Measurements from ENCODE around the gene CALML4. TPM values are rescaled to one million over a fixed set of nuclear protein-coding genes. Genes with fewer than 3 reads are reported as not detected.
"Not testable (repeated sequence)": the region's sequence is repeated elsewhere in the genome, so short reads cannot be mapped to it uniquely, and the experiment has no call there.

The CALML4 gene
- total and polyA plus RNA-seq, 2 experiments from 2014 or later: 1.4 to 4.5 TPM

- H3K4me1 ChIP-seq (ENCODE audit: low read depth): no peaks in the 10 kb centered on the region
- H3K4me3 ChIP-seq: no peak overlapping the region
- no peak overlapping the region for H3K27ac ChIP-seq
- DNase-seq (ENCODE audit: low read depth in 1 of 2, low spot score in 1 of 2): peak in 1 of 2 donors; percentile 70
- peaks cover 20% of the 10 kb centered on the region for H3K36me3 ChIP-seq
- no peaks in the 10 kb centered on the region for H3K27me3 ChIP-seq
- no peaks in the 10 kb centered on the region for H3K9me3 ChIP-seq (ENCODE audit: low read depth)
- TF ChIP-seq CTCF (IDR thresholded peaks at IDR 0.05; ENCODE audit: low read depth, low read length): no peak
These were observed 21.4 kb downstream of the CALML4 start for GRCh38 chr15:68183616-68184315.

GRCh38 chr15:68177742-68178141 is 27.4 kb downstream of the CALML4 start:
- TF ChIP-seq CTCF (IDR thresholded peaks at IDR 0.05; ENCODE audit: low read depth, low read length): no peak
- no peaks in the 10 kb centered on the region for H3K27me3 ChIP-seq
- H3K9me3 ChIP-seq (ENCODE audit: low read depth): no peaks in the 10 kb centered on the region
- peaks cover 25% of the 10 kb centered on the region for H3K36me3 ChIP-seq
- peak overlapping the region; percentile 92 for H3K27ac ChIP-seq
- peaks cover 7% of the 10 kb centered on the region for H3K4me1 ChIP-seq (ENCODE audit: low read depth)
- DNase-seq (ENCODE audit: low read depth in 1 of 2, low spot score in 1 of 2): peak in 1 of 2 donors; percentile 52
- no peak overlapping the region for H3K4me3 ChIP-seq

- peaks cover 24% of the 10 kb centered on the region for H3K36me3 ChIP-seq
- no peak overlapping the region for H3K4me3 ChIP-seq
- H3K4me1 ChIP-seq (ENCODE audit: low read depth): peaks cover 7% of the 10 kb centered on the region
- H3K27ac ChIP-seq: peak overlapping the region; percentile 92
- H3K27me3 ChIP-seq: no peaks in the 10 kb centered on the region
- TF ChIP-seq CTCF (IDR thresholded peaks at IDR 0.05; ENCODE audit: low read depth, low read length): no peak
- no peaks in the 10 kb centered on the region for H3K9me3 ChIP-seq (ENCODE audit: low read depth)
- no peak for DNase-seq (ENCODE audit: low read depth in 1 of 2, low spot score in 1 of 2)
These were observed 28.5 kb downstream of the CALML4 start for GRCh38 chr15:68176601-68177000.

GRCh38 chr15:68175526-68175925 is 29.6 kb downstream of the CALML4 start:
- H3K36me3 ChIP-seq: peaks cover 19% of the 10 kb centered on the region
- H3K4me1 ChIP-seq (ENCODE audit: low read depth): peaks cover 7% of the 10 kb centered on the region
- H3K27ac ChIP-seq: no peak overlapping the region
- no peaks in the 10 kb centered on the region for H3K27me3 ChIP-seq
- DNase-seq (ENCODE audit: low read depth in 1 of 2, low spot score in 1 of 2): no peak
- no peak overlapping the region for H3K4me3 ChIP-seq
- H3K9me3 ChIP-seq (ENCODE audit: low read depth): no peaks in the 10 kb centered on the region
- TF ChIP-seq CTCF (IDR thresholded peaks at IDR 0.05; ENCODE audit: low read depth, low read length): no peak

- TF ChIP-seq CTCF (IDR thresholded peaks at IDR 0.05; ENCODE audit: low read depth, low read length): no peak
- no peaks in the 10 kb centered on the region for H3K27me3 ChIP-seq
- H3K27ac ChIP-seq: no peak overlapping the region
- H3K36me3 ChIP-seq: peaks cover 15% of the 10 kb centered on the region
- peaks cover 26% of the 10 kb centered on the region for H3K4me1 ChIP-seq (ENCODE audit: low read depth)
- no peaks in the 10 kb centered on the region for H3K9me3 ChIP-seq (ENCODE audit: low read depth)
- no peak overlapping the region for H3K4me3 ChIP-seq
- no peak for DNase-seq (ENCODE audit: low read depth in 1 of 2, low spot score in 1 of 2)
These were observed 32.0 kb downstream of the CALML4 start for GRCh38 chr15:68173119-68173518.

GRCh38 chr15:68172037-68172436 is 33.1 kb downstream of the CALML4 start:
- Histone ChIP-seq H3K36me3 (peaks cover 15% of the 10 kb centered on the region), H3K4me1 (ENCODE audit: low read depth) (peaks cover 20% of the 10 kb centered on the region)
- not testable (repeated sequence) for H3K9me3 ChIP-seq (ENCODE audit: low read depth); H3K4me3 ChIP-seq; DNase-seq (ENCODE audit: low read depth in 1 of 2, low spot score in 1 of 2); H3K27ac ChIP-seq; H3K27me3 ChIP-seq
